ENCODE results near the gene FGD3.

- TF ChIP-seq EZH2 (IDR thresholded peaks at IDR 0.05): no peak
- TF ChIP-seq POLR2AphosphoS5 (IDR thresholded peaks at IDR 0.05; ENCODE audit: borderline replicate concordance, low read depth, low read length): no peak
Measured at GRCh38 chr9:93065135-93065720, 117.9 kb downstream of the FGD3 start.
